NCI-H748 (cell line): ENCODE measurements around the gene COL21A1.

Experiments used
- DNase-seq: peaks from one replicate; lab custom pipeline; 2025; ENCODE audit not compliant: unreplicated experiment; lab: John Stamatoyannopoulos, UW

Gene COL21A1

DNA sequence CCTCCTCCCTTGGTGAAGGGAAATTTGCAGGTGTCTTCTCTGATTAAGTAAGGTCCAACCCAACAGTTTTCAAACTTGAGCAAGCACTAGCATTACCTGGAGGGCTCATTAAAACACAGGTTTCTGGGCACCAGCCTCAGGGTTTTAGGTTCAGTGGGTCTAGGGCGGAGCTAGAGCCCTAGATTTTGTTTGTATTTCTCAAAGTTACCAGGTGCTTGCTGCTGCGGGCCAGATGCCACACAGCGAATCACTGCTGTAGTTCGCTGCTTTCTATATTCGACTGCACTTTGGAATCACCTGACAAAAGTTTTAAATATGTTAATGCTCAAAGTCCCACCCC, 869 bp downstream of the COL21A1 start:
- peak; percentile 16 for DNase-seq

DNA sequence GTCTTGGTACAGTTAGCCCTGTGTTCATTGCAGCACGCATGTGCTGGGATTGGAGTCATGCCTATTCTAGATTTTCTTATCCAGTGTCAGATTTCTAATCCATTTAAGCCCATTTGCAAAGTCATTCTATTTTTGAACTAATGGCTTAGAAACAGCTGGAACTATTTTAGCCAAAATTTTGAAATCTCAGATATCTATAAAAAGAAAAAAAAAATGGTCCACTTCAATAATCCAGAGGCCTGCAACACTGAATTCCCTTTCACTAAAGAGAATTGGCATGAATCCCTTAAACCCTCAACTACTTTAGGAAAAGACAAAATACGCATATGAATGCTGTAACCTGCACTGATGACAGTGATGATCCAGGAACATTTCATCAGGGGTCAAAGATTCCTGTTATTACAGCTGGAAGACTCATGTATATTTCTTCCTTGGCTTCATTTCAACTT, 1.5 kb downstream of the COL21A1 start:
- DNase-seq, result no peak

DNA sequence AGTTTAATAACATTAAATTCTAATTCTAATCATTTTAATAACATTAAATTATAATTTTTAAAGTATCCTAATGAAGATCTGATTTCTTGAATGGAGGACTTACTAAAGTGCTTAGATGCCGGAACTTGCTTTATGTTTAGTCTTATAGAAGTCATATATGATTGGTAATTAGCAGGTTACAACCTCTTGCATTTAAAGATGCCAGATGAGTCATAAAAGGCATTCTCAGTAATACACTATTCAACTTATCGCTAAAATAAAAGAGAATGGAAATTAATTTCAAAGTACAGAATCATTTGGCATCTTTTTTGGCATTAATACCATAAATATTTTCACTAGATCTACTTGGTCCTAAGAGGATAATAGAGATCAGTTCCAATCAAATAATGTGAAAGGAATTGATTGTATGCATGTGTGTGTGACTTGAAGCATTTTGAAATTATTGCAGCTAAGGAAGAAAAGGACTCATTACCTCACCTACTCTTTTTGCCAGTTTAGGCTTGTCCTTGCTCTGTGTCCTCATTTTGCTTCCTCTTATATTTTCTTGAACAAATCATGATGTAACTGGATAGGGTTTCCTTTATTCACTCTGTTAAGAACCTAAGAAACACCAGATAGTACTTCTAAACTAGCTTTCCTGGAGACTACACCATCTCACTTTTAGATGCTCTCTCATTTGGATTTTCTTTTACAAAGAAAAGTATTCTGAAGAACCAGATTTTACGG, 2.7 kb downstream of the COL21A1 start:
- DNase-seq, result no peak

DNA sequence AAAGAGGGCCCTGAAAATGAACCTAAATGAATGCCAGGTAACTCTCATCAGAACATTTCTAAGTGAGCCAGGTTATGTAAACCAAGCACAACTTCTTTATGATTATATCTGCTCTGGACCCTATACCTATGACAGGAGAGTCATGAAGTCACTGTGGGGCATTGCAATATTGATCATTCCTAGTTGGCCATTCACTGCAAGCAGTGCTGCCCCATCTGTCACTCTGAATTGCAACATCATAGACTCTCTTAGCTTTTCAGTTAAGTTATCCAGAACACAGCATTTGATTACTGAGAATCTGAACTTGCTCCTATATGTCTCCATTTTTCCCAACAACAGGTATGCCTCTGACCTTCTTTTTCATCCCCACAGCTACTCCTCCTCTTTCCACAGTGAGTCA, 3.3 kb downstream of the COL21A1 start:
- no peak for DNase-seq

DNA sequence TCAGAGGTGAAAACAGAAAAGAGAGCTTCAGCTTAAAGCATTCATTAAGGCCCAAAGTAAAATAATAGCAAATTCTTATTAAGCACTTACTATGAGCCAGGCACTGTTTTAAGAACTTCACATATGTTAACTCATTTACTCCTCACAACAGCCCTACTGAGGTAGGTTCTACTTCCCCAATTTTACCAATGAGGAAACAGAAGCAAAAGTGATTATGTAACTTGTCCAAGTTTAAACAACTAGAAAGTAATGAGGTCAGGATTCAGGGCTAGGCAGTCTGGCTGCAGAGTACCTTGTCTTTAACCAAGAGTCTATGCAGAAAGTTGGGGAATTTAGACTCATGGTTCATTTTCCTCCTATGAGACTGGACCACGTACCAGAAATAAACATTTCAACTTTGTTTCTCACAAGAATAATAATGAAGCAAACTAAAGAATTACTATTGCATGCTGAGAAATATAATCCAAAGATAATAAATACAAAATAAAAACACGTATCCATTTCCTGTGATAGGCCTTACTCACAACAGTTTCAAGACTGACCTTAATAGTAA, 3.8 kb downstream of the COL21A1 start:
- no peak for DNase-seq

DNA sequence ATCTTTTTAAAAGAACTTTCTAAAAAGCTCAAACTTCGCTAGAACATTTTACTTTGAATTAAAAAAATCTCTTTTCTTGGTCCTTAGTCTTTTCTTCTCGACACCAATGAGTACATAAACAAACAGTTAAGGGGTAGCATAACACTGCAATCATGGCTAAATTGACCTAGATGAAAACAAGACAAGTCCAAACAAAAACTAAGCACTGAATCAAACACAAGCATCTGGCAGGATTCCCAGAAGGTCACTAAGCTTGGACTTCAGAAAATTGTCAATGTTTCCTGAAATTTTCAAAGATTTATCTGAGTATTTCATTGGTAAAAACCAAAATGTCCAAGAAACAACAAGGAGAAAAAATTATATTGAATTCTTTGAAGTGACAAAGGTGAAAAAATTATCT, 5.0 kb downstream of the COL21A1 start:
- DNase-seq, result peak; percentile 69

DNA sequence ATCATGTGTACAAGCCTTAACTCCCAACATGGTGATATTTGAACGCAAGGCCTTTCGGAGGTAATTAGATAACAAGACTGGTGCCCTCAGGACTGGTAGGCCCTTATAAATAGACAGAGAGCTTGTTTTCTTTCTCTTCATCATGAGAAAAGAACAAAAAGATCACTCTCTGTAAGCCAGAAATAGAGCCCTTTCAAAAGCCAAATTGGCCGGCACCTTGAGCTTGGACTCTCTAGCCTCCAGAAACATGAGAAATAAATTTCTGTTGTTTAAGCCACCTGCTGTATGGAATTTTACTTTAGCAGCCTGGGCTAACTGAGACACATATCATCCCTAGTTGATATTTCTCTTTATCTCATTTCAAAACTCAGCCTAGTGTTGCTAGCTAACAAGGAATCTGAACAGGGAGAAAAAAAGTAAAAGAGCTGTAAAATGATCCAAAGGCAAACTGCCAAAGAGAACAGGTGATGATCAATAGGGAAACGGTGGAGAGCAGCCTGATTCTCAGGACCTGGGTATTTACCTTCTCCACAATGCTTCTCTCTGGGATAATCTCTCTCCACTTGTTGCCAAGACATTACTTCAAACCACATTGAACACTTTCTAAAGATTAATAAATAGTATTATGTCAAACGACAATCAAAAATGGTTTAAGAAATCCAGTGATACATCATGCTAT, 6.1 kb downstream of the COL21A1 start:
- peak; percentile 71 for DNase-seq

DNA sequence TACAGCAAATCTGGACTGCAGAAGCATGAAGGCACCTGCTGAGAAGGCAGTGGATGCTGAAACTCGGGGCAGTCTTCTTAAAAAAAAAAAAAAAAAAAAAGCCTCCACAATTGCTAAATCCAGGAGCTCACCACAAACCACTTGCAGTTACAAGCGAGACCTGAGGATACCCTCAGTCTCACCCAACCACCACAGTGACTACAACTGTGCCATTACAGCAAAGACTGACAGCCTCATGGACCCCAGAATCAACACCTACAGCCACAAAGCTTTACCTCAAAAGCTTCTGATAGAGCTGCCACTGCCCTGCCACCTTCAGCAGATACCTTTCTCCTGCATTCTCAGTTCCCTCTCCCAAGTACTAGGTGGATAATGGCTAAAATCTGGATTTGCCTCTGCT, 9.0 kb downstream of the COL21A1 start:
- no peak for DNase-seq

DNA sequence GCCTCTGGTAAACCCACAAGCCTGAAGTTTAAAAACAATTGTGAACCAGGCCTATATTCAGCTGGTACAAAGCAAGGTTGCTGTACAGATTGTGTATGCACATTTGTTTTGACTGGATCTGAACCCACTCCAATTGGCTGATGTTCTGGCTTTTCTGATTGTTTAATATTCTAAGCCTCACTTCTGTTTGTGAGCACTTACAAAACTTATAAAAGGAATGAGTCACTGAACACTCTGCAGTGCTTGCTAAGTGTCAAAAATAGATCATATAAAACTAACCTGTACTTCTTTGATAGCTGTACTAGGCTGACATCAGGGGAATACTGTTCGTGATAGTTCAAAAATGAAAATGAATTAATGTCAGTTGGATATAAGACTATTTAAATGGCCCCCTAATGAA, 12.1 kb downstream of the COL21A1 start:
- DNase-seq, result no peak

DNA sequence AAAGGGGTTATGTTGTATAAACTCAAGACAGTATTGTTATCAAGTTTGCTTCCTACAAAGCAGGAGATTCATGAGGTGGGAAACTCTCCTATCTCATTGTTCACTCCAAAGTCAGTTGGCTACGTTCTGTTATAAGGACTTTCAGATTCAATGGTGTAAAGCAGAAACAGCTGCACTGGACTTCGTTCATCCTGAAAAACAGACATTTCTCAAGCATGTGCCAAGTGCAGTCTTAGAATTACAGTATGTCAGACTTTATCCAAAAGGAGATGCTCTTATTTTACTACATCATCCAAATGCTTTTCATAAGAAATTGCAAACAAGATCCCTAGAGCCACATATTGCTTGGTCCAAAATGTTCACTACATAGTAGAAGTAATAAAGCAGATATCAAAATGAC, 14.9 kb downstream of the COL21A1 start:
- DNase-seq, result no peak

DNA sequence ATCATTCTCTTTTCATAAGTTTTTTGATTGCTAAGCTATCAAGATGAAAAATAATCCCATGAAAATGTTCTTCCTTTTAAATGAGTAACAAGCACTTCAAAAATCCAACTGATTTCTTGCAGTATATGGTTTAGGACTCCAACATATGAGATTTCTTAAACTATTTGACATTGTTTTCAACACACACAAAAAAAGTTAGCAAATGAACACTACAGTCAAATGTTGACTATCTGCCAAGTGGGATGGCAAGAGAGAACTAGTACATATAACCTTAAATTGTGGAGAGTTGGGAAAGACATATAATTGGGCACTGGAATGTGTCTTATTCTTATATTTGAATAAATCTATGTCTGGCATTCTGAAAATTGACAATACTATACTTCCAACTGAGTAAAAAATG, 15.6 kb downstream of the COL21A1 start:
- DNase-seq, result no peak

DNA sequence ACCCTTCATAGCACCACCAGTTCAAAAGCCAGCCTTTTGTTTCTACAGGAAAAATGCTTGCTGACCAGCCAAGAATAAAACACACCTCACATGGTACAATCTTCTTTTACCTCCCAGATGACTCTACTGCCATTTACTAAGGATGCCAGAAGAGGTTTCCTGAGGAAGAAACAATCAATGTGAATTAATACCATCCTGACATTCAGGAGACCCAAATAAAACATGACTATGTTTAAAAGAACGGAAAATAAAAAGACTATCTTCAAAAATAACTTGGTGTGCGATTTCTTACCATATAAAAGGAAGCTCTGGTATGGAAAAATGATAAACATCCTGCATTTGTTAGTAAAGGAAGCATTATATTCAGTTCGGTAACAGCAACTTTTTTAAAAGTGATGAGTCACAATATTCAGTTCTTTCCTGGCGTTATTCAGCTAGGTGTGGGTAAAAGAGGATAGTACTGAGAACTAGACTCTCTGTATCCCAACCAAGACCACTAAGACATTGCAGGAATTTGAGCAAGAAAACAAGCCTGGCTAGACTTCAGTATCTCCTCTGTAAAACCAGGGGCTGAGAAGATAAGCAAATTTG, 16.3 kb downstream of the COL21A1 start:
- no peak for DNase-seq

DNA sequence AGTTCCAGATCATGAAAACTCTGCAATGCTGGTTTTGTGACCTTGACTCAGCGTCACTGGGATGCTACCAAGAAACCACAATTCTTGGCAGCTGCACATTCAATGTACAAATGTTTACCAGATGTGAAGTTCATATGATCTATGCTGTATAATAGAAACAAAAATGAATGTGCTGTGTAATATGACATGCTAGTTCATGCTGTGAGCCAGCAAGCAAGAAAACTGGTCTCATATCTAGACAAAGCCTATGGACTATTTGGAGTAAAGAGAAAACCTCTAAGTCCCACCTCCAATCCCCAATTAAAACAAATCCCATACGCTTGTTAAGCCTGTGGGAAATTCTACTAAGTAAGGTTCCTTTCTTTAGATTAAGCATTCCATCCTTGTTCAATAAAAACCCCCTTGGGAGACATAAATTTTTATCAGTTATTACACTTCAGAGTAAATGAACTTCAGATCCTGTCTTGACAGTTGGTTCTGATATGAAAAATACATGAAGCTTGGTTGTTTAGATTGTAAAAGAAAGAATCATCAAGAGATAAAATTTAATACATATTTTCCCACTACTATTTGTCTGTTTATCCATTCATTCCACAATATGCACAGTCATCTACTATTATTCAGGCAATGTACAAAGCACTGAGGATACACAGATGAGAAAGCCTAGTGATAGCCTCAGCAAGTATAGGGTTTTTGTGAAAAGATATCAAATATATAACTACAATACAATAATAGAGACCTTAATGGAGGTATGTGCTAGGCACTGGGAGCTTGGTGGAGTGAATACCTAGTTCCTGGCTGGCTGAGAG, 20.1 kb downstream of the COL21A1 start:
- no peak for DNase-seq

DNA sequence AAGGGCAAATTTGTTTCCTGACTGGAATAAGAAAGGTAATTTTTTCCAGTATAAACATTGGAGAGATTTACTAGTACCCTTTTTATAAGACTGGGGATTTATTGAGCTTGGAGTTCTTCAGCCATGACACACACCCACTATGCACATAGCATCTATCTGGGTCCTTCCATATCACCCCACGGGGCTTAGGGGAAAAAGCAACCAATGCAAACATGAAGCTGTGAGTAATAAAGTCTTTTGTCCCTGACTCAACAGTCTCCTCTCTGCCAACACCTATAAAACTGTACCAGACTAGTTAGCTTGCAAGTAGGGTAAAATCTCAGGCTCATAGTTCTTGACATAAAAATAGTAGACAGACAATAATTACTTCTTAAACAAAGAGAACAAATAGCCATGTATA, 23.4 kb downstream of the COL21A1 start:
- no peak for DNase-seq

DNA sequence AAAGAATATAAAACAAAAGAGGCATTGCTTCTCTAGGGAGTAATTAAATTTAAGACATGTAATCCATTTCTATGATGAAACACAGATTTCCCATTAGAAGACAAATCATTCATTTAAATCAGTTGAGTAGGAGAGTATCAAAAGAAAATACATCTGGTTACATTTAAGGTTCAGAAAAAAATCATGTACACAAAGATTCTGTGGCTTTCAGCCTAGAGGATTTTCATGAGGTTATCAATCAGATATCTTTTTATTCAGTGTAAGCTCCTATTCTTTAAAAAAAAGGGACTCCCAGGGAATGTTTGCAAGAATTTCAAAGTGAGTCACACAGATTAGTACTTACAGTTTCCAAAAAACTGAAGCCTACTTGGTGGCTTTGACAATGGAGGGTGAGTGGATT, 24.9 kb downstream of the COL21A1 start:
- DNase-seq, result no peak

DNA sequence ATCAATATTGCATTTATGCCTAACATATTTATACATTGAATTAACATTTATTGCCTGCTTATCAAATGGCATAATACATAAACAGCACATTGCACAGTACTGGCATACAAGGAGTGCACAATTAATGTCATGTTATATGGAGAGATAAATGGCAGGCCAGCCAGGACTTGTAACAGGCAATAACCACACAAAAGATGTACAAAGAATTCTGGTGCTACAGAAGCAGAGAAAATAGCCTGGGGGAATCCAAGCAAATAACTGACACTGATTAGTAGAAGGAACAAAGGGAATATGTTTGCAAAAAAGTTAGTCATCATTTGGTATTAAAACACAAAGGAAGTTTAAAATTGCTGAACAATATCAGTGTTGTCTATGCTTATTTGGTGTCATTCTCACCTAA, 27.3 kb downstream of the COL21A1 start:
- DNase-seq, result peak; percentile 37

DNA sequence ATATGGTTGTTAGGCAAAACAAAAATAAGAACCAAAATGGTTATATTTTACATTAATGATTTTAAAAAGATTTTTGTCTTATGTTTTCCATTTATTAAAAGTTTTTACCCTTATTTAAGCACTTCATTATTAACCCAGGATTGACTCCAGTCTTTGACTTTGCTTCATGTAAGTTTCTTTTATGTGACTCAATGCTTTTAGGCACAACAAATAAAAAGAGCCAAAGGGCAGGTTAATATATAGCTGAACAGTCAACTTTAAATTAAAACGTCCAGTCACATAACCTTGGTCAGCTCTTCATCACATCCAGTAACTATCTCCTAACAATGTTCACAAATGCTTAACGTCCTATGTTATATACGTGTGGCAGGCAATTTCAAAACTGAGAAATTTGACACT, 32.7 kb downstream of the COL21A1 start:
- no peak for DNase-seq

DNA sequence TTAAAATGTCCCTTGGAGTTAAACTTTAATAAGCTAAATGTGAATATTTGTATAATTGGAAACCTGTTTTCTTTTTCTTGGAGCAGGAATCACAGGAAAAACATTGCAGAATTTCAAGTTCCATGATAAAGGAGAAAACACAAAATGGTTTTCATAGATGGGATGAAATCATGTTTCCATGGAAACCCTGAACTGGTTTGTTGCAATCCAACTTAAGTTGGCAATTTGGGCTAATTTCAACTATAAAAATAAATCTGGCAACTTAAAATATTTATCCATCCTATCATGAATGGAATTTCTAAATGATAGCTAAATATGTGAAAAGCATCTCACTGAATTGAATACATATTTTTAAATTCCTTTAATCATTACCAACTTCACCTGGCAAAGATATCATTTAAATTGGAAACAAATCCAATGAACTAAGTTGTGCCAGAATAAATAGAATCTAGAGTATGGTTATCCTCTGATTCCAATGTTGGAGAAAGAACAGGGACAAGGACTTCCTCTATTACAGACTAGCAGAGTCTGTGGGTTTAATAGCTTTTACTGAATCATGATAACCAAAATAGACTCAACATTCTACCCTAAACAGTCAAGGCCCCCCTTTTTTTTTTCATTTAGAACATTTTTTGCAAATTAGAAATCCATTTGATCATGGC, 33.2 kb downstream of the COL21A1 start:
- no peak for DNase-seq

DNA sequence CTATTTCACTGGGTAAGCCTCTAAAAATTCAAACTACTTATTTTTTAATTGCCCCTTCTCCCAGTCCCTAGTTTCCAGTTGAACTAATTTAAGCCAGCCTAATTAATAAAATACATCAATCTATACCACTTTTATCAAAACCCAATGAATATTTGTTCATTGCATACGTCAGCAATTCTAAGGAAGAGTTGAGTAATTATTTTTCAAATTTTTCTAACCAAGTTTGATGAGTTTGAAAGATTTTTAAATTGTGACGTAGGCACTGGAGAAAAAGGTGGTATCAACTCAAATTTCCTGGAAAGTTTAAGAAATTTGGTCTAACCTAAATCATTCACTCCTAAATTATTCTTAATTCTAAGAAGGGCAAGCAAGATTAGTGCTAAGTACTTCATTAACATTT, 35.7 kb downstream of the COL21A1 start:
- DNase-seq, result no peak

DNA sequence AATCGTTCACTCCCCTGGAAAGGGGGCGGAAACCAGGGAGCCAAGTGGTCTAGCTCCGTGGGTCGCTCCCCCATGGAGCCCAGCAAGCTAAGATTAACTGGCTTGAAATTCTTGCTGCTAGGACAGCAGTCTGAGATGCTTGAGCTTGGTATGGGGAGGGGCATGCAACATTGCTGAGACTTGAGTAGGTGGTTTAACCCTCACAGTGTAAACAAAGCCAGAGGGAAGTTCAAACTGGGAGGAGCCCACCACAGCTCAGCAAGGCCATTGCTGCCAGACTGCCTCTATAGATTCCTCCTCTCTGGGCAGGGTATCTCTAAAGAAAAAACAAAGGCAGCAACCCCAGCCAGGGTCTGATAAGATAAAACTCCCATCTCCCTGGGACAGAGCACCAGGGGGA, 43.2 kb downstream of the COL21A1 start:
- no peak for DNase-seq

DNA sequence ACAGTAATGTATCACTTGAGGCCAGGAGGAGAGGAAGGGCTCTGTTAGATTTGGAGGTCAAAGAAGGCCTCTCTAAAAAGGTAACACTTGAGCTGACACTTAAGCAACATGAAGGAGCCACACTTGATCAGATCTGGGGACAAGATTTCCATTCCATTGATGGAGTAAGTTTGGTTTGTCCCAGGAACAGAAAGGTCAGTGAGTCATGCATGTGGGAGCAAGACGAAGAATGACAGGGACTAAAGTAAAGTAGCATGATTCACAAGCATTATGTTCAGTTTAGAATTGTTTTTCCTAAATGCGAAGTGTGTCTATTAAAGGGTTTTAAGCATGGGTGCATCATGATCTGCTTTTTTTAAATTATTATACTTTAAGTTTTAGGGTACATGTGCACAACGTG, 47.4 kb downstream of the COL21A1 start:
- no peak for DNase-seq
